HG03095 (cell line): Measurements from ENCODE around the gene RHOT1.

Source experiments
- ATAC-seq: cut with Tn5 transposase; IDR thresholded peaks from one replicate; pipeline ENCODE4 v1.9.1; 2021; ENCODE audit warnings: moderate library complexity; ENCODE audit not compliant: unreplicated experiment

RHOT1 gene

GRCh38 chr17:32266389-32267301, 124.3 kb downstream of the RHOT1 start:
- ATAC-seq: no peak

GRCh38 chr17:32267690-32268205, 125.4 kb downstream of the RHOT1 start:
- ATAC-seq: no peak

- ATAC-seq: no peak
These were observed 126.5 kb downstream of the RHOT1 start for GRCh38 chr17:32268734-32269288.

GRCh38 chr17:32269377-32269776, 127.1 kb downstream of the RHOT1 start:
- ATAC-seq: no peak

GRCh38 chr17:32271844-32272243, 129.5 kb downstream of the RHOT1 start:
- ATAC-seq: no peak

GRCh38 chr17:32274101-32274500, 131.8 kb downstream of the RHOT1 start:
- ATAC-seq: no peak

- ATAC-seq: no peak
These were observed 132.3 kb downstream of the RHOT1 start for GRCh38 chr17:32274643-32275042.
